ENCODE measurements around the gene CHCHD3. TPM values are rescaled to one million over a fixed set of nuclear protein-coding genes. Genes with fewer than 3 reads are reported as not detected.
"Not testable (repeated sequence)": the region's sequence is repeated elsewhere in the genome, so short reads cannot be mapped to it uniquely, and the experiment has no call there.

Gene CHCHD3
- total and polyA plus RNA-seq, 2 donors from 2014 or later = 53.9 to 77.3 TPM

DNA sequence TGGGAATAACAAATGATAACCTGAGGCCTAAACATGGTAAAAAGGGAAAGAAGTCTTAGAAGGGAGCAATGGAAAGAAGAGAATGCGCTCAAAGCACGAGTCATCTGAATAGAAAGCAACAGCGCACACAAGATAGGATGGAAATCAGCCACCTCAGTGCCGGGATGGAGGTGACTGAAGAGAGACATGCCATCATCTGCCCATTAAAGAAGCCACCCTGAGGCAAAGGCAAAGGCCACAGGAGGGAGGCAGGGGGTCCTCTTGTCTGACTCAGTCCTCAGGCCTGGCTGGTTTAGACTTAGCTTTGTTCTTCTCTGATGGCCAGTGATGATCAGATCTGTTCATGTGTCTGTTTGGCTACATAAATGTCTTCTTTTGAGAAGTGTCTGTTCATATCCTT is 180.6 kb downstream of the CHCHD3 start:
- Histone ChIP-seq H3K4me3 (ENCODE audit: low read length in 3 of 3) (no peak overlapping the region), H3K36me3 (ENCODE audit: control insufficient read depth in 2 of 3, insufficient read depth in 3 of 3, low read length in 3 of 3) (no peaks in the 10 kb centered on the region), H3K9me3 (ENCODE audit: control insufficient read depth in 2 of 3, insufficient read depth in 1 of 3, low read length in 3 of 3) (no peaks in the 10 kb centered on the region), H3K27ac (ENCODE audit: low read depth in 2 of 2, low read length in 2 of 2) (no peak overlapping the region), H3K27me3 (ENCODE audit: control insufficient read depth, insufficient read depth, low read length) (no peaks in the 10 kb centered on the region), H3K4me1 (ENCODE audit: control insufficient read depth in 2 of 3, insufficient read depth in 2 of 3, low read depth in 1 of 3, low read length in 3 of 3) (no peaks in the 10 kb centered on the region), H3K9ac (ENCODE audit: low read length in 3 of 3) (no peak overlapping the region)
- TF ChIP-seq, protein P1, sequence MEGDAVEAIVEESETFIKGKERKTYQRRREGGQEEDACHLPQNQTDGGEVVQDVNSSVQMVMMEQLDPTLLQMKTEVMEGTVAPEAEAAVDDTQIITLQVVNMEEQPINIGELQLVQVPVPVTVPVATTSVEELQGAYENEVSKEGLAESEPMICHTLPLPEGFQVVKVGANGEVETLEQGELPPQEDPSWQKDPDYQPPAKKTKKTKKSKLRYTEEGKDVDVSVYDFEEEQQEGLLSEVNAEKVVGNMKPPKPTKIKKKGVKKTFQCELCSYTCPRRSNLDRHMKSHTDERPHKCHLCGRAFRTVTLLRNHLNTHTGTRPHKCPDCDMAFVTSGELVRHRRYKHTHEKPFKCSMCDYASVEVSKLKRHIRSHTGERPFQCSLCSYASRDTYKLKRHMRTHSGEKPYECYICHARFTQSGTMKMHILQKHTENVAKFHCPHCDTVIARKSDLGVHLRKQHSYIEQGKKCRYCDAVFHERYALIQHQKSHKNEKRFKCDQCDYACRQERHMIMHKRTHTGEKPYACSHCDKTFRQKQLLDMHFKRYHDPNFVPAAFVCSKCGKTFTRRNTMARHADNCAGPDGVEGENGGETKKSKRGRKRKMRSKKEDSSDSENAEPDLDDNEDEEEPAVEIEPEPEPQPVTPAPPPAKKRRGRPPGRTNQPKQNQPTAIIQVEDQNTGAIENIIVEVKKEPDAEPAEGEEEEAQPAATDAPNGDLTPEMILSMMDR (IDR thresholded peaks at IDR 0.05; ENCODE audit: borderline replicate concordance, extremely low read depth, insufficient read depth) = no peak
- DNase-seq (no peak), FAIRE-seq (no peak)
- intact Hi-C loops (cut with DNase I) = no loop called here

DNA sequence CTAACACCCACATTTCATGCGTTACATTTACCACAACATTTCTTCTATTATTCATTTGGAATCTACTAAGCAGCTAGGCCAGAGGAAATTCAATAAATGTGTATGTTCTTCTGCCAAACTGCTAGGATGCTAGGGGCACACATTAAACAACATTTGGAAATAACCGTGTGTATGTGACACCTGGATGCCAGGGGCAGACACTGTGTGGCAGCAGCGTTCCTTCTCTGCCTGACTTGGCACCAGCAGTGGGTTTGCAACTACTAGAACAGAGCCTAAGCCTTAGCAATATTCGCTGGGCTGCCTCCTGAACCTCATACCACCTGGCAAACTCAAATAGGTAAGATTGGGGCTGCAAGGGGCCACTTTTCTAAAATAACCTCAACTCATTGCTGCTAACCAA is 182.1 kb downstream of the CHCHD3 start:
- intact Hi-C loops (cut with DNase I) = no loop called here
- DNase-seq (no peak), FAIRE-seq (no peak)
- TF ChIP-seq, protein P1 (IDR thresholded peaks at IDR 0.05; ENCODE audit: borderline replicate concordance, extremely low read depth, insufficient read depth) = no peak
- Histone ChIP-seq H3K4me1 (ENCODE audit: control insufficient read depth in 2 of 3, insufficient read depth in 2 of 3, low read depth in 1 of 3, low read length in 3 of 3) (no peaks in the 10 kb centered on the region), H3K27me3 (ENCODE audit: control insufficient read depth, insufficient read depth, low read length) (no peaks in the 10 kb centered on the region), H3K27ac (ENCODE audit: low read depth in 2 of 2, low read length in 2 of 2) (no peak overlapping the region), H3K9ac (ENCODE audit: low read length in 3 of 3) (no peak overlapping the region), H3K36me3 (ENCODE audit: control insufficient read depth in 2 of 3, insufficient read depth in 3 of 3, low read length in 3 of 3) (no peaks in the 10 kb centered on the region), H3K4me3 (ENCODE audit: low read length in 3 of 3) (no peak overlapping the region), H3K9me3 (ENCODE audit: control insufficient read depth in 2 of 3, insufficient read depth in 1 of 3, low read length in 3 of 3) (no peaks in the 10 kb centered on the region)

DNA sequence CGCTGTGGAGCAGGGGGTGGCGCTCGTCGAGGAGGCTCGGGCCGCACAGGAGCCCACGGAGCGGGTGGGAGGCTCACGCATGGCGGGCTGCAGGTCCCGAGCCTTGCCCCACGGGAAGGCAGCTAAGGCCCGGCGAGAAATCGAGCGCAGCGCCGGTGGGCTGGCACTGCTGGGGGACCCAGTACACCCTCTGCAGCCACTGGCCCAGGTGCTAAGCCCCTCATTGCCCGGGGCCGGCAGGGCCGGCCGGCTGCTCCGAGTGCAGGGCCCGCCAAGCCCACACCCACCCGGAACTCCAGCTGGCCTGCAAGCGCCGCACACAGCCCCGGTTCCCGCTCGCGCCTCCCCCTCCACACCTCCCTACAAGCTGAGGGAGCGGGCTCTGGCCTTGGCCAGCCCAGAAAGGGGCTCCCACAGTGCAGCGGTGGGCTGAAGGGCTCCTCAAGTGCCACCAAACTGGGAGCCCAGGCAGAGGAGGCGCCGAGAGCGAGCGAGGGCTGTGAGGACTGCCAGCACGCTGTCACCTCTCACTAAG is 183.2 kb downstream of the CHCHD3 start:
- intact Hi-C loops (cut with DNase I); H3K9ac ChIP-seq (ENCODE audit: low read length in 3 of 3); H3K36me3 ChIP-seq (ENCODE audit: control insufficient read depth in 2 of 3, insufficient read depth in 3 of 3, low read length in 3 of 3); FAIRE-seq; H3K9me3 ChIP-seq (ENCODE audit: control insufficient read depth in 2 of 3, insufficient read depth in 1 of 3, low read length in 3 of 3); DNase-seq; H3K4me1 ChIP-seq (ENCODE audit: control insufficient read depth in 2 of 3, insufficient read depth in 2 of 3, low read depth in 1 of 3, low read length in 3 of 3); H3K27ac ChIP-seq (ENCODE audit: low read depth in 2 of 2, low read length in 2 of 2); H3K4me3 ChIP-seq (ENCODE audit: low read length in 3 of 3); H3K27me3 ChIP-seq (ENCODE audit: control insufficient read depth, insufficient read depth, low read length): not testable (repeated sequence)

- FAIRE-seq (no peak), DNase-seq (no peak)
- Histone ChIP-seq H3K9me3 (ENCODE audit: control insufficient read depth in 2 of 3, insufficient read depth in 1 of 3, low read length in 3 of 3) (no peaks in the 10 kb centered on the region), H3K27me3 (ENCODE audit: control insufficient read depth, insufficient read depth, low read length) (no peaks in the 10 kb centered on the region), H3K36me3 (ENCODE audit: control insufficient read depth in 2 of 3, insufficient read depth in 3 of 3, low read length in 3 of 3) (no peaks in the 10 kb centered on the region), H3K9ac (ENCODE audit: low read length in 3 of 3) (no peak overlapping the region), H3K4me3 (ENCODE audit: low read length in 3 of 3) (no peak overlapping the region), H3K4me1 (ENCODE audit: control insufficient read depth in 2 of 3, insufficient read depth in 2 of 3, low read depth in 1 of 3, low read length in 3 of 3) (no peaks in the 10 kb centered on the region), H3K27ac (ENCODE audit: low read depth in 2 of 2, low read length in 2 of 2) (no peak overlapping the region)
- TF ChIP-seq, protein P1 (IDR thresholded peaks at IDR 0.05; ENCODE audit: borderline replicate concordance, extremely low read depth, insufficient read depth) = no peak
- intact Hi-C loops (cut with DNase I) = no loop called here
Measured at GRCh38 chr7:132897093-132897687, 184.7 kb downstream of the CHCHD3 start.

Data from kidney (tissue), 14 donors.